Activated T-cell treated with anti-CD3 and anti-CD28 coated beads for 24 hours (primary cell): ENCODE results near the gene UNC80.

Experiments used
- DNase-seq: peaks from one replicate; pipeline ENCODE4 v3.0.0-alpha.2; 2020; ENCODE audit warnings: low read depth

Gene UNC80

GRCh38 chr2:209817844-209818271 is 46.2 kb downstream of the UNC80 start:
- no peak for DNase-seq

GRCh38 chr2:209818939-209819338 is 47.3 kb downstream of the UNC80 start:
- no peak for DNase-seq

GRCh38 chr2:209821806-209822205 is 50.2 kb downstream of the UNC80 start:
- DNase-seq = no peak

GRCh38 chr2:209823484-209823883 is 51.9 kb downstream of the UNC80 start:
- no peak for DNase-seq

- no peak for DNase-seq
Measured at GRCh38 chr2:209824391-209824790, 52.8 kb downstream of the UNC80 start.

- no peak for DNase-seq
Measured at GRCh38 chr2:209830722-209831465, 59.3 kb downstream of the UNC80 start.

GRCh38 chr2:209834767-209835166 is 63.1 kb downstream of the UNC80 start:
- no peak for DNase-seq

- DNase-seq = no peak
Measured at GRCh38 chr2:209840434-209840833, 68.8 kb downstream of the UNC80 start.

- DNase-seq = no peak
Measured at GRCh38 chr2:209845666-209846065, 74.0 kb downstream of the UNC80 start.

GRCh38 chr2:209864716-209865295 is 93.2 kb downstream of the UNC80 start:
- no peak for DNase-seq

- DNase-seq = no peak
Measured at GRCh38 chr2:209868271-209868994, 96.8 kb downstream of the UNC80 start.

- DNase-seq = no peak
Measured at GRCh38 chr2:209870067-209870466, 98.4 kb downstream of the UNC80 start.

- no peak for DNase-seq
Measured at GRCh38 chr2:209872675-209873074, 101.0 kb downstream of the UNC80 start.

GRCh38 chr2:209875270-209875669 is 103.6 kb downstream of the UNC80 start:
- DNase-seq = no peak

- no peak for DNase-seq
Measured at GRCh38 chr2:209876211-209876610, 104.6 kb downstream of the UNC80 start.

GRCh38 chr2:209878701-209879100 is 107.1 kb downstream of the UNC80 start:
- no peak for DNase-seq

GRCh38 chr2:209900638-209901037 is 129.0 kb downstream of the UNC80 start:
- DNase-seq = no peak

GRCh38 chr2:209901172-209901571 is 129.5 kb downstream of the UNC80 start:
- no peak for DNase-seq

- no peak for DNase-seq
Measured at GRCh38 chr2:209905691-209906090, 134.1 kb downstream of the UNC80 start.

GRCh38 chr2:209907746-209908145 is 136.1 kb downstream of the UNC80 start:
- DNase-seq = no peak

- no peak for DNase-seq
Measured at GRCh38 chr2:209908511-209908910, 136.9 kb downstream of the UNC80 start.

- no peak for DNase-seq
Measured at GRCh38 chr2:209911486-209911885, 139.9 kb downstream of the UNC80 start.

- DNase-seq = no peak
Measured at GRCh38 chr2:209913786-209914345, 142.2 kb downstream of the UNC80 start.
